Ishikawa (cell line): Measurements from ENCODE around the gene RIMBP2.

ENCODE experiments used
- CEBPB ChIP-seq: IDR thresholded peaks from 2 replicates; pipeline ENCODE4 v1.6.1; 2012
- CREB1 ChIP-seq: IDR thresholded peaks from 2 replicates; pipeline ENCODE4 v1.6.1; 2012; ENCODE audit warnings: low read depth
- EGR1 ChIP-seq: IDR thresholded peaks from 2 replicates; pipeline ENCODE4 v1.6.1; 2012
- EP300 ChIP-seq: IDR thresholded peaks from 2 replicates; pipeline ENCODE4 v1.6.1; 2012; ENCODE audit warnings: borderline replicate concordance
- FOXM1 ChIP-seq: IDR thresholded peaks from 2 replicates; pipeline ENCODE4 v1.6.1; 2012; ENCODE audit warnings: low read depth, borderline replicate concordance
- MAX ChIP-seq: IDR thresholded peaks from 2 replicates; pipeline ENCODE4 v1.6.1; 2012
- NFIC ChIP-seq: IDR thresholded peaks from 2 replicates; pipeline ENCODE4 v1.6.1; 2012
- RAD21 ChIP-seq: IDR thresholded peaks from 2 replicates; pipeline ENCODE4 v1.6.1; 2012; ENCODE audit warnings: low read depth
- TAF1 ChIP-seq: IDR thresholded peaks from 2 replicates; pipeline ENCODE4 v1.6.1; 2012; ENCODE audit warnings: low read depth, mild to moderate bottlenecking
- TCF12 ChIP-seq: IDR thresholded peaks from 2 replicates; pipeline ENCODE4 v1.6.1; 2012; ENCODE audit warnings: low read depth
- TEAD4 ChIP-seq: IDR thresholded peaks from 2 replicates; pipeline ENCODE4 v1.6.1; 2012
- USF1 ChIP-seq: IDR thresholded peaks from 2 replicates; pipeline ENCODE4 v1.6.1; 2012
- YY1 ChIP-seq: IDR thresholded peaks from 2 replicates; pipeline ENCODE4 v1.6.1; 2012; ENCODE audit warnings: low read depth
- ZBTB7A ChIP-seq: IDR thresholded peaks from 2 replicates; pipeline ENCODE4 v1.6.1; 2012; ENCODE audit warnings: low read depth
- TF ChIP-seq, protein P1 (sequence below): IDR thresholded peaks from 2 replicates; pipeline ENCODE4 v1.6.1; 2012; ENCODE audit warnings: low read depth, mild to moderate bottlenecking

The RIMBP2 gene

DNA sequence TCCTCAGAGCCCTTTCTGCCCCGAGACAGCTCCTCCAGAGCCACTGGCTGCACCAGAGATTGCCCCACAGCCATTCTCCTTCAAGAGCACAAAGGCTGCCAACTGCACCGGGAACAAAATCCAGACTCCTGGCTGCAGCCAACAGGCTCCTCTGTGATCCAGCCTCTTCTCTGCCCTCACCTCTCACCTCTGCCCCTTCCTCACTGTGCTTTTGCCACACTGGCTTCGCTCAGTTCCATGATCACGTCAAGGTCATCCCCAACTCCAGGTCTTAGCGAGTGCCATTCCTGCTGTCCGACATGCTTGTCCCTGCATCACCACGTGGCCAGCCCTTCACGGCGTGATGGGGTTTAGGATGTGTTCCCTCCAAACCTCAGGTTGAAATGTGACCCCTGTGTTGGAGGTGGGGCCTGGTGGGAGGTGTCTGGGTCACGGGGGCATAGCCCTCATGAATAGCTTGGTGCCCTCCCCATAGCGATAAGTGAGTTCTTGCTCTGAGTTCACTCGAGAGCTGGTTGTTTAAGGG, 229.1 kb downstream of the RIMBP2 start:
- no peak for TF ChIP-seq YY1
- no peak for TF ChIP-seq MAX
- TF ChIP-seq TEAD4: no peak
- no peak for TF ChIP-seq EP300
- no peak for TF ChIP-seq CREB1
- no peak for TF ChIP-seq FOXM1
- no peak for TF ChIP-seq USF1
- no peak for TF ChIP-seq CEBPB
- TF ChIP-seq NFIC: no peak

- TF ChIP-seq TEAD4 (no peak), EGR1 (no peak), TAF1 (no peak), FOXM1 (no peak)
- TF ChIP-seq, protein P1, sequence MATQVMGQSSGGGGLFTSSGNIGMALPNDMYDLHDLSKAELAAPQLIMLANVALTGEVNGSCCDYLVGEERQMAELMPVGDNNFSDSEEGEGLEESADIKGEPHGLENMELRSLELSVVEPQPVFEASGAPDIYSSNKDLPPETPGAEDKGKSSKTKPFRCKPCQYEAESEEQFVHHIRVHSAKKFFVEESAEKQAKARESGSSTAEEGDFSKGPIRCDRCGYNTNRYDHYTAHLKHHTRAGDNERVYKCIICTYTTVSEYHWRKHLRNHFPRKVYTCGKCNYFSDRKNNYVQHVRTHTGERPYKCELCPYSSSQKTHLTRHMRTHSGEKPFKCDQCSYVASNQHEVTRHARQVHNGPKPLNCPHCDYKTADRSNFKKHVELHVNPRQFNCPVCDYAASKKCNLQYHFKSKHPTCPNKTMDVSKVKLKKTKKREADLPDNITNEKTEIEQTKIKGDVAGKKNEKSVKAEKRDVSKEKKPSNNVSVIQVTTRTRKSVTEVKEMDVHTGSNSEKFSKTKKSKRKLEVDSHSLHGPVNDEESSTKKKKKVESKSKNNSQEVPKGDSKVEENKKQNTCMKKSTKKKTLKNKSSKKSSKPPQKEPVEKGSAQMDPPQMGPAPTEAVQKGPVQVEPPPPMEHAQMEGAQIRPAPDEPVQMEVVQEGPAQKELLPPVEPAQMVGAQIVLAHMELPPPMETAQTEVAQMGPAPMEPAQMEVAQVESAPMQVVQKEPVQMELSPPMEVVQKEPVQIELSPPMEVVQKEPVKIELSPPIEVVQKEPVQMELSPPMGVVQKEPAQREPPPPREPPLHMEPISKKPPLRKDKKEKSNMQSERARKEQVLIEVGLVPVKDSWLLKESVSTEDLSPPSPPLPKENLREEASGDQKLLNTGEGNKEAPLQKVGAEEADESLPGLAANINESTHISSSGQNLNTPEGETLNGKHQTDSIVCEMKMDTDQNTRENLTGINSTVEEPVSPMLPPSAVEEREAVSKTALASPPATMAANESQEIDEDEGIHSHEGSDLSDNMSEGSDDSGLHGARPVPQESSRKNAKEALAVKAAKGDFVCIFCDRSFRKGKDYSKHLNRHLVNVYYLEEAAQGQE: no peak
These were observed 230.0 kb downstream of the RIMBP2 start for GRCh38 chr12:130486146-130486435.

- TF ChIP-seq CEBPB (no peak), NFIC (no peak), CREB1 (no peak), TEAD4 (no peak), ZBTB7A (no peak), YY1 (no peak), FOXM1 (no peak), TAF1 (no peak), EGR1 (no peak), MAX (no peak), USF1 (no peak), EP300 (no peak), TCF12 (no peak), RAD21 (no peak)
- TF ChIP-seq, protein P1: no peak
These were observed 230.6 kb downstream of the RIMBP2 start for GRCh38 chr12:130485291-130486145.

- TF ChIP-seq NFIC (no peak), MAX (no peak), YY1 (no peak), EGR1 (no peak), FOXM1 (no peak), EP300 (no peak)
These were observed 231.9 kb downstream of the RIMBP2 start for GRCh38 chr12:130484221-130484620.

DNA sequence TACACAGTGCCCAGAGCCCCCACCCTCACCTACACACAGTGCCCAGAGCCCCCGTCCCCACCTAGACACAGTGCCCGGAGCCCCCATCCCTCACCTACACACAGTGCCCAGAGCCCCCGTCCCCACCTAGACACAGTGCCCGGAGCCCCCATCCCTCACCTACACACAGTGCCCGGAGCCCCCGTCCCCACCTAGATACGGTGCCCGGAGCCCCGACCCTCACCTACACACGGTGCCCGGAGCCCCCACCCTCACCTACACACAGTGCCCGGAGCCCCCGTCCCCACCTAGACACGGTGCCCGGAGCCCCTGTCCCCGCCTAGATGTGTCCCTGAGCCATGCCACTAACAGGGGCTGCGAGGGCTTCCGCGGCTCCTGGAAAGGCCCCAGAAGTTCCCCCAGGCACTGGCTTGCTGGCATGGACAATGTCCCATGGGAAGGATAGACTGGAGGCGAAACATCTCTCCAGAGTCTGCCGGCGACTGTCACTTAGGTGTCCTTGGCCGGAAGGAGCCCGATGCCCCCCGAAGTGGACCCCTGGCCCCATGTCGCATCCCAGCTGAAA, 232.4 kb downstream of the RIMBP2 start:
- no peak for TF ChIP-seq TCF12
- no peak for TF ChIP-seq EP300
- TF ChIP-seq ZBTB7A: no peak
- TF ChIP-seq CEBPB: no peak
- TF ChIP-seq, protein P1: no peak
- TF ChIP-seq NFIC: no peak
- TF ChIP-seq CREB1: no peak
- TF ChIP-seq TEAD4: no peak
- no peak for TF ChIP-seq FOXM1
- no peak for TF ChIP-seq RAD21
- TF ChIP-seq MAX: no peak
- no peak for TF ChIP-seq EGR1
- no peak for TF ChIP-seq YY1
- TF ChIP-seq USF1: no peak
- no peak for TF ChIP-seq TAF1
